Progenitor cell of endocrine pancreas (in vitro differentiated cells): Measurements from ENCODE around the gene NUP88. TPM values are rescaled to one million over a fixed set of nuclear protein-coding genes. Genes with fewer than 3 reads are reported as not detected.

Experiments
- DNase-seq: peaks from one replicate; pipeline ENCODE4 v3.0.0; 2021; ENCODE audit warnings: low spot score; ENCODE audit not compliant: unreplicated experiment
- H3K27ac Mint-ChIP-seq: 2 replicates; pipeline ENCODE4 v1.8.0; 2021; ENCODE audit warnings: mild to moderate bottlenecking, moderate library complexity, mixed read lengths
- H3K27me3 Mint-ChIP-seq: 2 replicates; pipeline ENCODE4 v1.8.0; 2021; ENCODE audit warnings: mixed read lengths
- H3K36me3 Mint-ChIP-seq: 2 replicates; pipeline ENCODE4 v1.8.0; 2022; ENCODE audit warnings: mixed read lengths; ENCODE audit not compliant: insufficient read depth
- H3K4me1 Mint-ChIP-seq: 2 replicates; pipeline ENCODE4 v1.8.0; 2021; ENCODE audit warnings: low read depth, mixed read lengths
- H3K4me3 Mint-ChIP-seq: 2 replicates; pipeline ENCODE4 v1.8.0; 2021; ENCODE audit warnings: low read depth, mild to moderate bottlenecking, moderate library complexity, mixed read lengths
- H3K9me3 Mint-ChIP-seq: 2 replicates; pipeline ENCODE4 v1.8.0; 2021; ENCODE audit warnings: low read depth, mixed read lengths
- total RNA-seq: library from RNA; stranded (reverse); gene quantifications from 2 replicates; pipeline ENCODE4 v1.2.1, GENCODE V29; 2021
- TF ChIP-seq, protein P1 (sequence below): fragments of 200-600 bp; sonication (generic); IDR thresholded peaks from one replicate; pipeline ENCODE4 v1.5.0; 2021; ENCODE audit warnings: antibody characterized with exemption, mild to moderate bottlenecking; ENCODE audit not compliant: unreplicated experiment

Gene NUP88
- total RNA-seq, 1 donor from 2014 or later = 64.9 TPM

DNA sequence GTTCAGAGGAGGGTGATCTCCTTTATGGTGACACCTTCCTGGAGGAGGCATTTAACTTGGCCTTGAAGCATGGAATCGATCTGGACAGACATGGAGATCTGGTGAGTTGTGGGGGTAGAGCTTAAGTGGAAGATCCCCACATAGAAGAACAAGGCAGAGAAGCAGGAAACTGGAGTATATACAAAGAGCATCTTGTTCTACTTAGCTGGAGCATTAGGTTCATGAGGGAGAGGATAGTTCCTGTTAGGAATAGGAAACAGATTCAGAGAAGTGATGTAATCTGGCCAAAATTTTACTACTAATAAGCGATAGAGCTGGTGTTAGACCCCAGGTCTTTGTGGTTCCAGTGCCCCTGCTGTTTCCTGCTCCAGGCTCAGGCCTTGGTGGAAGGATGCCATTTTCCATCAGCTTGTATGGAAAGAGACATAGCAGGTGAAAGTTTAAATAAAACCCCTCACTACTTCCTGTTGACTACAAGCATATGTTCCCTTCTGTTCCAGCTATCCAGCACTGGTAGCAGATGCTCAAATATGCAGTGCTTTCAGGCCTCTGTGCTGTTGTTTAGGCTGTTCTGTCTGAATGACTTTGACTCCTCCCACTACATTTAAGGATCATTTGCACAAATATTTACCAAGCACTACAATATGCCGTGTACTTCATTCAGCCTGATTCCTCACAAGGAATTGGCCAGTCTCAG lies 9.9 kb upstream of the NUP88 start:
- Mint-ChIP-seq H3K36me3 (peaks cover 43% of the 10 kb centered on the region), H3K27me3 (no peaks in the 10 kb centered on the region)

DNA sequence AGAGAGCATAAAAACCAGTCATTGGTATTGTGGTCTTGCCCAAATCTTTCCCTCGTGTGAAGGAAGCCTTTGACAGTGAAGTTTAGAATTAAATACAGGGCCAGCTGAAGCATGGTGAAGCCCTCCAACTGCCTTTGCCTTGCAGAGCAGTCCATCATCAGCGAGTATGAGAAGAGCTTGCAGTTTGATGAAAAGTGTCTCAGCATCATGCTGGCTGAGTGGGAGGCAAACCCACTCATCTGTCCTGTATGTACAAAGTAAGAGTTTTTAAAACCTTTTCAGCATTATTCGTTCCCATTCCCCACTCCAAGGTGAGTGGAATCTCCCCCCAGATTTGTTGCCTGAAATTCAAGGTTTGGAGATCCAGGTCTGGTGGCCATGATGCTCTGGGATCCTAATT lies 6.4 kb upstream of the NUP88 start:
- H3K36me3 Mint-ChIP-seq = peaks cover 42% of the 10 kb centered on the region
- TF ChIP-seq, protein P1, sequence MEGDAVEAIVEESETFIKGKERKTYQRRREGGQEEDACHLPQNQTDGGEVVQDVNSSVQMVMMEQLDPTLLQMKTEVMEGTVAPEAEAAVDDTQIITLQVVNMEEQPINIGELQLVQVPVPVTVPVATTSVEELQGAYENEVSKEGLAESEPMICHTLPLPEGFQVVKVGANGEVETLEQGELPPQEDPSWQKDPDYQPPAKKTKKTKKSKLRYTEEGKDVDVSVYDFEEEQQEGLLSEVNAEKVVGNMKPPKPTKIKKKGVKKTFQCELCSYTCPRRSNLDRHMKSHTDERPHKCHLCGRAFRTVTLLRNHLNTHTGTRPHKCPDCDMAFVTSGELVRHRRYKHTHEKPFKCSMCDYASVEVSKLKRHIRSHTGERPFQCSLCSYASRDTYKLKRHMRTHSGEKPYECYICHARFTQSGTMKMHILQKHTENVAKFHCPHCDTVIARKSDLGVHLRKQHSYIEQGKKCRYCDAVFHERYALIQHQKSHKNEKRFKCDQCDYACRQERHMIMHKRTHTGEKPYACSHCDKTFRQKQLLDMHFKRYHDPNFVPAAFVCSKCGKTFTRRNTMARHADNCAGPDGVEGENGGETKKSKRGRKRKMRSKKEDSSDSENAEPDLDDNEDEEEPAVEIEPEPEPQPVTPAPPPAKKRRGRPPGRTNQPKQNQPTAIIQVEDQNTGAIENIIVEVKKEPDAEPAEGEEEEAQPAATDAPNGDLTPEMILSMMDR = no peak
- no peaks in the 10 kb centered on the region for H3K9me3 Mint-ChIP-seq
- H3K4me1 Mint-ChIP-seq = peaks cover 11% of the 10 kb centered on the region
- no peak overlapping the region for H3K4me3 Mint-ChIP-seq
- H3K27me3 Mint-ChIP-seq = no peaks in the 10 kb centered on the region
- no peak for DNase-seq
- no peak overlapping the region for H3K27ac Mint-ChIP-seq

More for the DNA sequence above, 9.9 kb upstream of the NUP88 start:
- no peaks in the 10 kb centered on the region for H3K9me3 Mint-ChIP-seq
- no peaks in the 10 kb centered on the region for H3K4me1 Mint-ChIP-seq
- TF ChIP-seq, protein P1 = no peak
- H3K27ac Mint-ChIP-seq = peak overlapping the region; percentile 0
- no peak for DNase-seq
- H3K4me3 Mint-ChIP-seq = no peak overlapping the region

- Mint-ChIP-seq H3K9me3 (no peaks in the 10 kb centered on the region), H3K27ac (no peak overlapping the region), H3K4me3 (no peak overlapping the region), H3K4me1 (peaks cover 14% of the 10 kb centered on the region), H3K36me3 (peaks cover 37% of the 10 kb centered on the region), H3K27me3 (no peaks in the 10 kb centered on the region)
- TF ChIP-seq, protein P1 = no peak
- no peak for DNase-seq
Observed at GRCh38 chr17:5424909-5425308, 5.4 kb upstream of the NUP88 start.

GRCh38 chr17:5422505-5422904 lies 3.0 kb upstream of the NUP88 start:
- peaks cover 22% of the 10 kb centered on the region for H3K36me3 Mint-ChIP-seq
- TF ChIP-seq, protein P1 = no peak
- H3K27me3 Mint-ChIP-seq = no peaks in the 10 kb centered on the region
- H3K9me3 Mint-ChIP-seq = no peaks in the 10 kb centered on the region
- DNase-seq = no peak
- H3K4me3 Mint-ChIP-seq = no peak overlapping the region
- H3K4me1 Mint-ChIP-seq = peaks cover 23% of the 10 kb centered on the region
- H3K27ac Mint-ChIP-seq = no peak overlapping the region

- TF ChIP-seq, protein P1 = no peak
- H3K36me3 Mint-ChIP-seq = peaks cover 13% of the 10 kb centered on the region
Observed at GRCh38 chr17:5419959-5420653, 644 bp upstream of the NUP88 start, which contains the start of gene RPAIN. TSS of gene RPAIN (plus strand) at chr17:5420182. CDS start at chr17:5420211, 29 bp downstream.

More at GRCh38 chr17:5419959-5420653, 644 bp upstream of the NUP88 start, which contains the start of gene RPAIN:
- H3K4me3 Mint-ChIP-seq = peak within 1 kb of the TSS; percentile 99
- no peaks in the 10 kb centered on the region for H3K27me3 Mint-ChIP-seq
- no peaks in the 10 kb centered on the region for H3K9me3 Mint-ChIP-seq
- H3K27ac Mint-ChIP-seq = peak within 1 kb of the TSS; percentile 99
- DNase-seq = peak; percentile 74
- H3K4me1 Mint-ChIP-seq = peaks cover 23% of the 10 kb centered on the region
